Measurements from ENCODE around the gene SSU72. TPM values are rescaled to one million over a fixed set of nuclear protein-coding genes. Genes with fewer than 3 reads are reported as not detected.

The SSU72 gene
- total RNA-seq, 1 experiment from 2014 or later, result 145 TPM

GRCh38 chr1:1622788-1623094, 48.1 kb upstream of the SSU72 start:
- TF ChIP-seq CTCF (conservative IDR thresholded peaks at IDR 0.05), result no peak
- no peak for TF ChIP-seq EZH2 (IDR thresholded peaks at IDR 0.05; ENCODE audit: low read depth)
- H3K36me3 ChIP-seq (ENCODE audit: low read depth), result no peaks in the 10 kb centered on the region
- no peak overlapping the region for H3K4me3 ChIP-seq
- H3K79me2 ChIP-seq (ENCODE audit: low read depth), result no peaks in the 10 kb centered on the region
- intact Hi-C loops (cut with micrococcal nuclease; ENCODE audit: unreplicated experiment), result no loop called here
- H4K20me1 ChIP-seq (ENCODE audit: insufficient read depth), result no peaks in the 10 kb centered on the region
- H3F3A ChIP-seq (ENCODE audit: insufficient read depth, low read depth), result no peaks in the 10 kb centered on the region; the same call in 1 of the 2 replicates
- ChIA-PET POLR2A (ENCODE audit: unreplicated experiment) (interaction anchor here (0.6 kb wide), 1 partner anchor 8 kb away, joined by 7 read pairs; no protein-coding TSS in a partner anchor), CTCF (no interaction called here)
- BruUV-seq (replicated peaks), result no TSS peak
- H3K27me3 ChIP-seq (ENCODE audit: insufficient read depth, low read depth), result no peaks in the 10 kb centered on the region
- no peak overlapping the region for H3K4me2 ChIP-seq
- H3K4me1 ChIP-seq (replicated peaks; ENCODE audit: insufficient read depth), result no peaks in the 10 kb centered on the region
- H3K27ac ChIP-seq, result no peak overlapping the region
- no peak overlapping the region for H2AFZ ChIP-seq
- H3K9me2 ChIP-seq (ENCODE audit: insufficient read depth), result no peaks in the 10 kb centered on the region
- no peak for DNase-seq
- H3K9me3 ChIP-seq (ENCODE audit: insufficient read depth, low read depth), result no peaks in the 10 kb centered on the region

- POLR2A ChIA-PET (ENCODE audit: unreplicated experiment), result interaction anchor here (0.6 kb wide), 1 partner anchor 8 kb away, joined by 7 read pairs; no protein-coding TSS in a partner anchor
- TF ChIP-seq CTCF (conservative IDR thresholded peaks at IDR 0.05) (no peak), EZH2 (IDR thresholded peaks at IDR 0.05; ENCODE audit: low read depth) (no peak)
Measured at GRCh38 chr1:1622010-1622787, 47.5 kb upstream of the SSU72 start.

GRCh38 chr1:1621173-1622009, 46.7 kb upstream of the SSU72 start:
- H3K9me3 ChIP-seq (ENCODE audit: insufficient read depth, low read depth), result no peaks in the 10 kb centered on the region
- CTCF ChIA-PET, result interaction anchor here (0.6 kb wide), 1 partner anchor 155 kb away, joined by 3 read pairs; no protein-coding TSS in a partner anchor

More at GRCh38 chr1:1622010-1622787, 47.5 kb upstream of the SSU72 start:
- no peaks in the 10 kb centered on the region for H3K9me2 ChIP-seq (ENCODE audit: insufficient read depth)
- H3K27me3 ChIP-seq (ENCODE audit: insufficient read depth, low read depth), result no peaks in the 10 kb centered on the region
- H3K36me3 ChIP-seq (ENCODE audit: low read depth), result no peaks in the 10 kb centered on the region
- H2AFZ ChIP-seq, result no peak overlapping the region
- intact Hi-C loops (cut with micrococcal nuclease; ENCODE audit: unreplicated experiment), result no loop called here
- no peak for DNase-seq
- H3K4me1 ChIP-seq (replicated peaks; ENCODE audit: insufficient read depth), result 0 out of 2 replicates have a peak, but pooled peaks cover under 1% of the 10 kb centered on the region
- BruUV-seq (replicated peaks), result no TSS peak
- H3K27ac ChIP-seq, result no peak overlapping the region
- CTCF ChIA-PET, result no interaction called here
- no peak overlapping the region for H3K4me2 ChIP-seq
- peaks cover 4% of the 10 kb centered on the region; the same call in 1 of the 2 replicates for H3F3A ChIP-seq (ENCODE audit: insufficient read depth, low read depth)
- H3K4me3 ChIP-seq, result no peak overlapping the region
- no peaks in the 10 kb centered on the region for H3K9me3 ChIP-seq (ENCODE audit: insufficient read depth, low read depth)
- no peaks in the 10 kb centered on the region for H4K20me1 ChIP-seq (ENCODE audit: insufficient read depth)
- no peaks in the 10 kb centered on the region for H3K79me2 ChIP-seq (ENCODE audit: low read depth)

More at GRCh38 chr1:1621173-1622009, 46.7 kb upstream of the SSU72 start:
- H3K27ac ChIP-seq, result no peak overlapping the region
- DNase-seq, result no peak
- H3K36me3 ChIP-seq (ENCODE audit: low read depth), result no peaks in the 10 kb centered on the region
- peaks cover 4% of the 10 kb centered on the region; the same call in 1 of the 2 replicates for H3F3A ChIP-seq (ENCODE audit: insufficient read depth, low read depth)
- no peak overlapping the region for H2AFZ ChIP-seq
- H3K4me1 ChIP-seq (replicated peaks; ENCODE audit: insufficient read depth), result peaks cover 8% of the 10 kb centered on the region
- POLR2A ChIA-PET (ENCODE audit: unreplicated experiment), result no interaction called here
- H3K9me2 ChIP-seq (ENCODE audit: insufficient read depth), result no peaks in the 10 kb centered on the region
- intact Hi-C loops (cut with micrococcal nuclease; ENCODE audit: unreplicated experiment), result no loop called here
- TF ChIP-seq EZH2 (IDR thresholded peaks at IDR 0.05; ENCODE audit: low read depth) (no peak), CTCF (conservative IDR thresholded peaks at IDR 0.05) (no peak)
- no TSS peak for BruUV-seq (replicated peaks)
- H3K27me3 ChIP-seq (ENCODE audit: insufficient read depth, low read depth), result no peaks in the 10 kb centered on the region
- peaks cover 7% of the 10 kb centered on the region for H3K79me2 ChIP-seq (ENCODE audit: low read depth)
- H3K4me3 ChIP-seq, result no peak overlapping the region
- no peaks in the 10 kb centered on the region for H4K20me1 ChIP-seq (ENCODE audit: insufficient read depth)
- no peak overlapping the region for H3K4me2 ChIP-seq
